Activated CD8-positive, alpha-beta memory T cell treated with anti-CD3 and anti-CD28 coated beads, Interleukin-2, amount 50 U/mL, for 48 hours (primary cell): ENCODE data around the gene KLF3.
"Not testable (repeated sequence)": the region's sequence is repeated elsewhere in the genome, so short reads cannot be mapped to it uniquely, and the experiment has no call there.

ENCODE experiments used
- DNase-seq: peaks from one replicate; pipeline ENCODE4 v3.0.0-alpha.2; 2020

Gene KLF3

GRCh38 chr4:38663801-38664705 lies at the start of gene KLF3:
Gene KLF3, plus strand, starts transcription at chr4:38664199. Its CDS starts 16,427 bp downstream, at chr4:38680626.
- DNase-seq: peak; percentile 86

- no peak for DNase-seq
These were observed 49.8 kb upstream of the KLF3 start for GRCh38 chr4:38614231-38614630.

- DNase-seq: no peak
These were observed 48.2 kb upstream of the KLF3 start for GRCh38 chr4:38615847-38616246.

GRCh38 chr4:38618505-38618904 lies 45.5 kb upstream of the KLF3 start:
- no peak for DNase-seq

- no peak for DNase-seq
These were observed 44.7 kb upstream of the KLF3 start for GRCh38 chr4:38619316-38619715.

GRCh38 chr4:38620065-38620464 lies 43.9 kb upstream of the KLF3 start:
- DNase-seq: no peak

- DNase-seq: no peak
These were observed 43.4 kb upstream of the KLF3 start for GRCh38 chr4:38620527-38621027.

- DNase-seq: no peak
These were observed 42.8 kb upstream of the KLF3 start for GRCh38 chr4:38621028-38621684.

- no peak for DNase-seq
These were observed 42.2 kb upstream of the KLF3 start for GRCh38 chr4:38621831-38622230.

GRCh38 chr4:38622340-38622739 lies 41.7 kb upstream of the KLF3 start:
- DNase-seq: not testable (repeated sequence)

GRCh38 chr4:38623260-38623659 lies 40.7 kb upstream of the KLF3 start:
- no peak for DNase-seq

- DNase-seq: no peak
These were observed 39.7 kb upstream of the KLF3 start for GRCh38 chr4:38624311-38624710.

- DNase-seq: no peak
These were observed 38.5 kb upstream of the KLF3 start for GRCh38 chr4:38625508-38625907.

- not testable (repeated sequence) for DNase-seq
These were observed 37.0 kb upstream of the KLF3 start for GRCh38 chr4:38626901-38627444.

- no peak for DNase-seq
These were observed 33.5 kb upstream of the KLF3 start for GRCh38 chr4:38630519-38630918.

GRCh38 chr4:38634047-38634759 lies 29.8 kb upstream of the KLF3 start:
- no peak for DNase-seq

GRCh38 chr4:38639242-38639641 lies 24.8 kb upstream of the KLF3 start:
- DNase-seq: no peak

- no peak for DNase-seq
These were observed 22.2 kb upstream of the KLF3 start for GRCh38 chr4:38641811-38642210.

GRCh38 chr4:38644201-38644600 lies 19.8 kb upstream of the KLF3 start:
- no peak for DNase-seq

GRCh38 chr4:38647101-38647819 lies 16.7 kb upstream of the KLF3 start:
- DNase-seq: no peak

- DNase-seq: no peak
These were observed 13.9 kb upstream of the KLF3 start for GRCh38 chr4:38650133-38650532.

GRCh38 chr4:38654273-38654672 lies 9.7 kb upstream of the KLF3 start:
- DNase-seq: no peak
